HepG2 (cell line): ENCODE results near the gene SYTL2.

Experiments used
- CC2D1A ChIP-seq: sonication (generic); formaldehyde crosslinking; IDR thresholded peaks from 2 replicates; pipeline ENCODE4 v1.8.1; 2023; ENCODE audit warnings: mild to moderate bottlenecking, missing genetic modification reagents
- CTCF ChIP-seq: sonication (generic); formaldehyde crosslinking; IDR thresholded peaks from 2 replicates; pipeline ENCODE4 v1.5.0; 2020; ENCODE audit warnings: mild to moderate bottlenecking, missing genetic modification reagents, moderate library complexity
- JUND ChIP-seq: sonication (generic); formaldehyde crosslinking; IDR thresholded peaks from 2 replicates; pipeline ENCODE4 v1.8.0; 2022; ENCODE audit warnings: mild to moderate bottlenecking, missing genetic modification reagents
- MXI1 ChIP-seq: IDR thresholded peaks from 3 replicates; pipeline ENCODE4 v1.6.1; 2012; ENCODE audit warnings: low read depth, low read length, inconsistent platforms, borderline replicate concordance
- MYC ChIP-seq: sonication (generic); formaldehyde crosslinking; IDR thresholded peaks from 2 replicates; pipeline ENCODE4 v1.9.0; 2021; ENCODE audit warnings: missing genetic modification reagents, borderline replicate concordance
- POLR2A ChIP-seq, 2 experiments: IDR thresholded peaks; 2 replicates each; pipeline ENCODE4 v1.6.1; 2011; ENCODE audit warnings: low read depth in 2 of 2, low read length in 2 of 2, mild to moderate bottlenecking in 1 of 2, moderate library complexity in 1 of 2; ENCODE audit not compliant: insufficient read depth in 1 of 2
- RAD21 ChIP-seq: fragments of 450-650 bp; formaldehyde crosslinking; IDR thresholded peaks from 2 replicates; pipeline ENCODE4 v1.5.0; 2020; ENCODE audit warnings: mild to moderate bottlenecking
- ZFP37 ChIP-seq: sonication (generic); formaldehyde crosslinking; IDR thresholded peaks from 2 replicates; pipeline ENCODE4 v1.4.0; 2020; ENCODE audit warnings: missing genetic modification reagents, borderline replicate concordance
- ZNF432 ChIP-seq: sonication (generic); formaldehyde crosslinking; IDR thresholded peaks from 2 replicates; pipeline ENCODE4 v1.5.0; 2020; ENCODE audit warnings: missing genetic modification reagents, mild to moderate bottlenecking, borderline replicate concordance

DNA sequence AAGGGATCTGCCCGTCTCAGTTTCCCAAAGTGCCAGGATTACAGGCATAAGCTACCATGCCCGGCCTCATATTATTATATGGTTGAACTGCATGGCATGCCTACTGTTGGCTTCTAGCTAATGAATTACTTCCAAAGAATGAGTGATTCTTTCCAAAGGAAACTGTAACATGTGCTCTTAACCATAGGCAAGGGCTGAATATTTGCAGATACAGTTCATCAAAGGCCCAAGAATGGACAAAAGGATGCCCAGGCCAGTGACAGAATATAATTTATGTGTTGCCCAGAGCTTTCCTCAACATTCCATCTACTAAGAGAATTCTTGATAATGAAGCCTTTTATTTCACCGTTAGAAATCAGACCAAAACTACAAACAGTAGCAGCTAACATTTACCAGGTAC lies 98.0 kb downstream of the SYTL2 start:
- TF ChIP-seq RAD21 (CRISPR knock-in tag), result no peak
- no peak for TF ChIP-seq CTCF (CRISPR knock-in tag)
- TF ChIP-seq MYC (CRISPR knock-in tag), result no peak
- no peak for TF ChIP-seq ZNF432 (CRISPR knock-in tag)
- no peak for TF ChIP-seq POLR2A (IDR thresholded peaks at IDR 0.05; ENCODE audit: insufficient read depth in 1 of 2, low read depth in 2 of 2, low read length in 2 of 2)
- TF ChIP-seq JUND (CRISPR knock-in tag), result no peak
- no peak for TF ChIP-seq ZFP37
- TF ChIP-seq MXI1, result no peak
- TF ChIP-seq CC2D1A (CRISPR knock-in tag), result no peak
